Measurements from ENCODE around the gene UPK1A.
A peak's percentile ranks its signal among the peaks of the same experiment; 100 is the strongest.

UPK1A gene

GRCh38 chr19:35715355-35715809 lies 49.1 kb downstream of the UPK1A start:
- TF ChIP-seq GATA2 (IDR thresholded peaks at IDR 0.05; ENCODE audit: low read depth, low read length) = no peak
- TF ChIP-seq GATA3 (IDR thresholded peaks at IDR 0.05; ENCODE audit: low read depth, low read length) = no peak

- no peak for TF ChIP-seq GATA3 (IDR thresholded peaks at IDR 0.05; ENCODE audit: low read depth, low read length)
- TF ChIP-seq GATA2 (IDR thresholded peaks at IDR 0.05; ENCODE audit: low read depth, low read length) = no peak
Measured at GRCh38 chr19:35715981-35716800, 49.9 kb downstream of the UPK1A start.

- TF ChIP-seq GATA2 (IDR thresholded peaks at IDR 0.05; ENCODE audit: low read depth, low read length) = 0 out of 2 replicates have a peak, but pooled peaks have one; percentile 15
- no peak for TF ChIP-seq GATA3 (IDR thresholded peaks at IDR 0.05; ENCODE audit: low read depth, low read length)
Measured at GRCh38 chr19:35716801-35717664, 50.7 kb downstream of the UPK1A start.

GRCh38 chr19:35717665-35718344 lies 51.5 kb downstream of the UPK1A start, which contains the start of gene KMT2B:
TSS of gene KMT2B (plus strand) at chr19:35718003. CDS start at chr19:35718019, 16 bp downstream.
- TF ChIP-seq GATA2 (IDR thresholded peaks at IDR 0.05; ENCODE audit: low read depth, low read length) = no peak
- TF ChIP-seq GATA3 (IDR thresholded peaks at IDR 0.05; ENCODE audit: low read depth, low read length) = no peak

- TF ChIP-seq GATA3 (IDR thresholded peaks at IDR 0.05; ENCODE audit: low read depth, low read length) (no peak), GATA2 (IDR thresholded peaks at IDR 0.05; ENCODE audit: low read depth, low read length) (no peak)
Measured at GRCh38 chr19:35718345-35719041, 52.2 kb downstream of the UPK1A start.

GRCh38 chr19:35719402-35720162 lies 53.3 kb downstream of the UPK1A start:
- TF ChIP-seq GATA3 (IDR thresholded peaks at IDR 0.05; ENCODE audit: low read depth, low read length) = no peak
- TF ChIP-seq GATA2 (IDR thresholded peaks at IDR 0.05; ENCODE audit: low read depth, low read length) = no peak

- TF ChIP-seq GATA3 (IDR thresholded peaks at IDR 0.05; ENCODE audit: low read depth, low read length) (no peak), GATA2 (IDR thresholded peaks at IDR 0.05; ENCODE audit: low read depth, low read length) (no peak)
Measured at GRCh38 chr19:35720163-35720524, 53.8 kb downstream of the UPK1A start.

- no peak for TF ChIP-seq GATA2 (IDR thresholded peaks at IDR 0.05; ENCODE audit: low read depth, low read length)
- TF ChIP-seq GATA3 (IDR thresholded peaks at IDR 0.05; ENCODE audit: low read depth, low read length) = no peak
Measured at GRCh38 chr19:35720648-35721047, 54.3 kb downstream of the UPK1A start.

GRCh38 chr19:35721374-35721773 lies 55.1 kb downstream of the UPK1A start:
- TF ChIP-seq GATA2 (IDR thresholded peaks at IDR 0.05; ENCODE audit: low read depth, low read length) = no peak
- TF ChIP-seq GATA3 (IDR thresholded peaks at IDR 0.05; ENCODE audit: low read depth, low read length) = no peak

- no peak for TF ChIP-seq GATA3 (IDR thresholded peaks at IDR 0.05; ENCODE audit: low read depth, low read length)
- no peak for TF ChIP-seq GATA2 (IDR thresholded peaks at IDR 0.05; ENCODE audit: low read depth, low read length)
Measured at GRCh38 chr19:35722461-35722860, 56.1 kb downstream of the UPK1A start.

GRCh38 chr19:35722897-35723296 lies 56.6 kb downstream of the UPK1A start:
- TF ChIP-seq GATA3 (IDR thresholded peaks at IDR 0.05; ENCODE audit: low read depth, low read length) (no peak), GATA2 (IDR thresholded peaks at IDR 0.05; ENCODE audit: low read depth, low read length) (no peak)

- TF ChIP-seq GATA3 (IDR thresholded peaks at IDR 0.05; ENCODE audit: low read depth, low read length) (no peak), GATA2 (IDR thresholded peaks at IDR 0.05; ENCODE audit: low read depth, low read length) (no peak)
Measured at GRCh38 chr19:35723671-35724070, 57.4 kb downstream of the UPK1A start.

- TF ChIP-seq GATA3 (IDR thresholded peaks at IDR 0.05; ENCODE audit: low read depth, low read length) = no peak
- TF ChIP-seq GATA2 (IDR thresholded peaks at IDR 0.05; ENCODE audit: low read depth, low read length) = no peak
Measured at GRCh38 chr19:35724560-35724959, 58.2 kb downstream of the UPK1A start.

Data from SH-SY5Y (cell line).